HCT116 (cell line): Measurements from ENCODE around the gene COL9A3. TPM values are rescaled to one million over a fixed set of nuclear protein-coding genes. Genes with fewer than 3 reads are reported as not detected.

Source experiments
- ATAC-seq: fragments of 200-7000 bp; cut with Tn5 transposase; 2 replicates; pipeline ENCODE4 v1.9.1; 2020; ENCODE audit warnings: mild to moderate bottlenecking, moderate library complexity
- BruUV-seq: library from RNA; stranded (reverse); fragments of 400-500 nt; replicated peaks from 2 replicates; lab custom pipeline; 2021; lab: Mats Ljungman, UMichigan
- CTCF ChIA-PET: fragments of 300-600 bp; sonication (Branson Sonifier 250); formaldehyde crosslinking; loops from one replicate; lab custom pipeline; 2021; ENCODE audit warnings: antibody characterized with exemption; lab: Charles Lee
- POLR2A ChIA-PET: fragments of 300-600, 350-600 bp; sonication (Branson Sonifier 250); formaldehyde crosslinking; loops from one replicate; lab custom pipeline; 2021; ENCODE audit warnings: antibody characterized with exemption; lab: Charles Lee
- RAD21 ChIA-PET, 2 experiments: fragments of 300-600 bp; sonication (Branson Sonifier 250); formaldehyde crosslinking; loops; one replicate each; lab custom pipeline; 2023; ENCODE audit warnings: low total read pairs in 2 of 2; ENCODE audit not compliant: uncharacterized antibody in 2 of 2, unreplicated experiment in 2 of 2, low non-redundant PET in 1 of 2; lab: Charles Lee
- DNase-seq: peaks from one replicate; pipeline ENCODE4 v3.0.0-alpha.2; 2010; ENCODE audit warnings: low read depth, low spot score
- H2AFZ ChIP-seq: fragments of 200-600 bp; shearing (Covaris generic), sonication (generic); 2 replicates; pipeline ENCODE4 v1.6.1; 2017; ENCODE audit warnings: low read depth, mixed run types, mixed read lengths, antibody characterized with exemption, low read length; ENCODE audit not compliant: poor library complexity, severe bottlenecking
- H3K27ac ChIP-seq: 2 replicates; pipeline ENCODE4 v1.5.1; 2012; ENCODE audit warnings: low read depth, low read length
- H3K27me3 ChIP-seq: fragments of 200-600 bp; sonication (generic); 2 replicates; pipeline ENCODE4 v1.6.1; 2016; ENCODE audit warnings: mixed run types, low read length, mixed read lengths; ENCODE audit not compliant: insufficient read depth
- H3K36me3 ChIP-seq, 2 experiments: fragments of 200-500 bp in 1 of 2; fragments of 200-600 bp in 1 of 2; sonication (Bioruptor generic) in 1 of 2; sonication (generic) in 1 of 2; 2 replicates each; pipeline versions ENCODE4 v1.5.1 to v1.6.1; 2014 to 2016; ENCODE audit warnings: low read length in 2 of 2, inconsistent platforms in 1 of 2, mixed read lengths in 1 of 2, mixed run types in 1 of 2; ENCODE audit not compliant: insufficient read depth in 2 of 2, control insufficient read depth in 1 of 2
- H3K4me1 ChIP-seq, 2 experiments: fragments of 200-600 bp in 1 of 2; sonication (generic) in 1 of 2; 2 replicates each; pipeline versions ENCODE4 v1.5.1 to v1.6.1; 2012 to 2017; ENCODE audit warnings: low read length in 2 of 2, inconsistent platforms in 1 of 2, mild to moderate bottlenecking in 1 of 2, mixed read lengths in 1 of 2, mixed run types in 1 of 2, moderate library complexity in 1 of 2; ENCODE audit not compliant: insufficient read depth in 2 of 2, control insufficient read depth in 1 of 2
- H3K4me2 ChIP-seq: fragments of 200-600 bp; sonication (generic); 2 replicates; pipeline ENCODE4 v1.6.1; 2017; ENCODE audit warnings: mixed run types, low read length, mixed read lengths
- H3K4me3 ChIP-seq, 2 experiments: fragments of 200-600 bp in 1 of 2; sonication (generic) in 1 of 2; replicated peaks in 1 of 2; 2 replicates each; pipeline ENCODE4 v1.5.1; 2011 to 2016; ENCODE audit warnings: low read length in 2 of 2, control low read depth in 1 of 2, low read depth in 1 of 2, mild to moderate bottlenecking in 1 of 2, mixed read lengths in 1 of 2, mixed run types in 1 of 2
- H3K79me2 ChIP-seq: fragments of 200-600 bp; sonication (generic); 2 replicates; pipeline ENCODE4 v1.6.1; 2017; ENCODE audit warnings: mild to moderate bottlenecking, mixed run types, low read length, moderate library complexity, mixed read lengths; ENCODE audit not compliant: insufficient read depth
- H3K9ac ChIP-seq: fragments of 200-600 bp; sonication (generic); 2 replicates; pipeline ENCODE4 v1.6.1; 2016; ENCODE audit warnings: low read length, mixed read lengths
- H3K9me2 ChIP-seq: fragments of 200-600 bp; sonication (generic), shearing (Covaris generic); 2 replicates; pipeline ENCODE4 v1.6.1; 2017; ENCODE audit warnings: mixed run types, mild to moderate bottlenecking, moderate library complexity; ENCODE audit not compliant: insufficient read depth
- H3K9me3 ChIP-seq, 2 experiments: fragments of 200-500 bp in 1 of 2; fragments of 200-600 bp in 1 of 2; sonication (Bioruptor generic) in 1 of 2; sonication (generic) in 1 of 2; 2 replicates each; pipeline ENCODE4 v1.6.1; 2014 to 2017; ENCODE audit warnings: low read length in 2 of 2, mixed read lengths in 2 of 2, inconsistent platforms in 1 of 2, low read depth in 1 of 2, mild to moderate bottlenecking in 1 of 2, mixed run types in 1 of 2, moderate library complexity in 1 of 2; ENCODE audit not compliant: control insufficient read depth in 1 of 2, insufficient read depth in 1 of 2
- H4K20me1 ChIP-seq: fragments of 200-600 bp; sonication (generic), shearing (Covaris generic); 2 replicates; pipeline ENCODE4 v1.6.1; 2017; ENCODE audit warnings: mixed run types, mild to moderate bottlenecking, moderate library complexity; ENCODE audit not compliant: insufficient read depth
- CEBPB ChIP-seq: IDR thresholded peaks from 2 replicates; pipeline ENCODE4 v1.6.1; 2012; ENCODE audit warnings: low read depth
- EGR1 ChIP-seq: IDR thresholded peaks from 2 replicates; pipeline ENCODE4 v1.6.1; 2012; ENCODE audit warnings: low read depth
- ELF1 ChIP-seq: IDR thresholded peaks from 2 replicates; pipeline ENCODE4 v1.6.1; 2012; ENCODE audit warnings: low read depth, borderline replicate concordance
- EZH2phosphoT487 ChIP-seq: fragments of 200-600 bp; IDR thresholded peaks from 2 replicates; pipeline ENCODE4 v1.6.1; 2018; ENCODE audit warnings: antibody characterized with exemption, borderline replicate concordance
- FOSL1 ChIP-seq: IDR thresholded peaks from 2 replicates; pipeline ENCODE4 v1.6.1; 2012; ENCODE audit warnings: low read depth
- POLR2AphosphoS5 ChIP-seq: IDR thresholded peaks from 2 replicates; pipeline ENCODE4 v1.6.1; 2011; ENCODE audit warnings: mild to moderate bottlenecking, low read depth, low read length, moderate library complexity
- RAD21 ChIP-seq: IDR thresholded peaks from 2 replicates; pipeline ENCODE4 v1.6.1; 2012; ENCODE audit warnings: low read depth, mild to moderate bottlenecking
- REST ChIP-seq: IDR thresholded peaks from 2 replicates; pipeline ENCODE4 v1.6.1; 2012; ENCODE audit warnings: low read depth
- SIN3A ChIP-seq: IDR thresholded peaks from 2 replicates; pipeline ENCODE4 v1.6.1; 2012; ENCODE audit warnings: low read depth
- SP1 ChIP-seq: IDR thresholded peaks from 2 replicates; pipeline ENCODE4 v1.6.1; 2012; ENCODE audit warnings: low read depth
- SRF ChIP-seq: IDR thresholded peaks from 2 replicates; pipeline ENCODE4 v1.6.1; 2012; ENCODE audit warnings: low read depth
- TCF7L2 ChIP-seq: IDR thresholded peaks from 2 replicates; pipeline ENCODE4 v1.7.0; 2011; ENCODE audit warnings: borderline replicate concordance, inconsistent platforms; ENCODE audit not compliant: insufficient read depth, insufficient read length; ENCODE audit errors: extremely low read depth
- YY1 ChIP-seq: IDR thresholded peaks from 2 replicates; pipeline ENCODE4 v1.6.1; 2011; ENCODE audit warnings: low read length, low read depth, moderate library complexity, mild to moderate bottlenecking; ENCODE audit not compliant: insufficient replicate concordance; ENCODE audit errors: extremely low read depth
- ZBTB33 ChIP-seq: IDR thresholded peaks from 2 replicates; pipeline ENCODE4 v1.6.1; 2011; ENCODE audit warnings: mild to moderate bottlenecking, low read length, moderate library complexity; ENCODE audit not compliant: insufficient replicate concordance; ENCODE audit errors: extremely low read depth
- ZFX ChIP-seq: fragments of 450-650 bp; IDR thresholded peaks from 2 replicates; pipeline ENCODE4 v1.6.1; 2017
- ZNF274 ChIP-seq: fragments of 200-500 bp; sonication (Bioruptor generic); IDR thresholded peaks from 2 replicates; pipeline ENCODE4 v1.6.1; 2014; ENCODE audit warnings: mild to moderate bottlenecking, low read depth, low read length, inconsistent platforms
- intact Hi-C: fragments of 100-400 bp; cut with micrococcal nuclease; formaldehyde crosslinking; loops from 2 replicates; pipeline ENCODE4 v1.10.0; 2022
- total RNA-seq: library from RNA; stranded (reverse); gene quantifications from one replicate; pipeline ENCODE4 v1.2.1, GENCODE V29; 2021; ENCODE audit not compliant: unreplicated experiment
- TF ChIP-seq, protein P1 (sequence below): IDR thresholded peaks from 2 replicates; pipeline ENCODE4 v1.6.1; 2012

COL9A3 gene
- total RNA-seq, 1 experiment from 2014 or later: 29.7 TPM

- DNase-seq (no peak), ATAC-seq (no peak)
- intact Hi-C loops: no loop called here
- Histone ChIP-seq H3K4me2 (no peak overlapping the region), H3K4me3 (no peak overlapping the region), H3K9me3 (no peaks in the 10 kb centered on the region), H3K27me3 (no peaks in the 10 kb centered on the region), H2AFZ (no peak overlapping the region), H3K79me2 (no peaks in the 10 kb centered on the region), H3K27ac (no peak overlapping the region), H4K20me1 (no peaks in the 10 kb centered on the region), H3K9me2 (no peaks in the 10 kb centered on the region), H3K4me1 (peaks cover 15 to 21% of the 10 kb centered on the region in 2 experiments), H3K36me3 (no peaks in the 10 kb centered on the region), H3K9ac (no peak overlapping the region)
- POLR2A ChIA-PET: no interaction called here
- no TSS peak for BruUV-seq
- RAD21 ChIA-PET: no interaction called here
- TF ChIP-seq FOSL1 (no peak), ZNF274 (no peak)
- CTCF ChIA-PET: no interaction called here
Measured at GRCh38 chr20:62830821-62831220, 14.0 kb downstream of the COL9A3 start.

- no peaks in the 10 kb centered on the region for H4K20me1 ChIP-seq
- ChIA-PET CTCF (no interaction called here), POLR2A (no interaction called here), RAD21 (interaction anchor here in 1 of 2 experiments (1.2 kb wide), 1 partner anchor 9 kb away, joined by 3 read pairs; no protein-coding TSS in a partner anchor)
- TF ChIP-seq SRF: no peak
- TF ChIP-seq CEBPB: no peak
- no peak for TF ChIP-seq RAD21
- no peak for TF ChIP-seq EGR1
- no peak for TF ChIP-seq EZH2phosphoT487
- TF ChIP-seq ZFX: no peak
- TF ChIP-seq ELF1: no peak
- no peak for TF ChIP-seq SP1
- TF ChIP-seq TCF7L2: no peak
- no peak for TF ChIP-seq ZBTB33
- TF ChIP-seq SIN3A: no peak
- TF ChIP-seq, protein P1, sequence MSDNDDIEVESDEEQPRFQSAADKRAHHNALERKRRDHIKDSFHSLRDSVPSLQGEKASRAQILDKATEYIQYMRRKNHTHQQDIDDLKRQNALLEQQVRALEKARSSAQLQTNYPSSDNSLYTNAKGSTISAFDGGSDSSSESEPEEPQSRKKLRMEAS: no peak
- no peak for TF ChIP-seq REST
- no peak for TF ChIP-seq POLR2AphosphoS5
- no peak for TF ChIP-seq YY1
- H3K9me2 ChIP-seq: no peaks in the 10 kb centered on the region
- DNase-seq (no peak), ATAC-seq (no peak)
- H3K4me3 ChIP-seq: no peak overlapping the region
- H3K9me3 ChIP-seq: no peaks in the 10 kb centered on the region
- no peaks in the 10 kb centered on the region for H3K79me2 ChIP-seq
- H3K27me3 ChIP-seq: no peaks in the 10 kb centered on the region
- BruUV-seq: no TSS peak
- no peak overlapping the region for H3K9ac ChIP-seq
- peaks cover 15 to 21% of the 10 kb centered on the region in 2 experiments for H3K4me1 ChIP-seq
- no peak overlapping the region for H3K4me2 ChIP-seq
- H2AFZ ChIP-seq: no peak overlapping the region
- H3K27ac ChIP-seq: no peak overlapping the region; the same call in 1 of the 2 replicates
- intact Hi-C loops: no loop called here
- no peaks in the 10 kb centered on the region for H3K36me3 ChIP-seq
Measured at GRCh38 chr20:62831361-62831788, 14.5 kb downstream of the COL9A3 start.
